GM23338 (cell line): Measurements from ENCODE around the gene XYLT1.

ENCODE experiments used
- CREB1 ChIP-seq: fragments of 250-450 bp; sonication (Bioruptor Pico); IDR thresholded peaks from 2 replicates; pipeline ENCODE4 v1.5.0; 2020; ENCODE audit warnings: low read depth, mild to moderate bottlenecking, moderate library complexity
- CTCF ChIP-seq, 2 experiments: fragments of 200-600 bp in 1 of 2; sonication (generic) in 1 of 2; conservative IDR thresholded peaks; 2 replicates each; pipeline versions ENCODE4 v1.5.1 to v1.6.1; 2016 to 2017; ENCODE audit warnings: antibody characterized with exemption in 2 of 2, low read depth in 2 of 2, mild to moderate bottlenecking in 2 of 2, moderate library complexity in 1 of 2
- EZH2 ChIP-seq: fragments of 200-600 bp; sonication (generic); IDR thresholded peaks from one replicate; pipeline ENCODE4 v1.8.0; 2017; ENCODE audit warnings: antibody characterized with exemption, mild to moderate bottlenecking, low read depth; ENCODE audit not compliant: unreplicated experiment
- EZH2phosphoT487 ChIP-seq: fragments of 200-600 bp; sonication (generic); IDR thresholded peaks from one replicate; pipeline ENCODE4 v1.8.1; 2018; ENCODE audit warnings: antibody characterized with exemption; ENCODE audit not compliant: unreplicated experiment
- JUNB ChIP-seq: IDR thresholded peaks from one replicate; pipeline ENCODE4 v1.6.1; 2016; ENCODE audit warnings: antibody characterized with exemption; ENCODE audit not compliant: unreplicated experiment
- NANOG ChIP-seq: IDR thresholded peaks from 2 replicates; pipeline ENCODE4 v1.6.1; 2016; ENCODE audit warnings: antibody characterized with exemption, borderline replicate concordance
- POLR2AphosphoS5 ChIP-seq: IDR thresholded peaks from 2 replicates; pipeline ENCODE4 v1.6.1; 2016; ENCODE audit warnings: antibody characterized with exemption, low read depth
- TF ChIP-seq, protein P1 (sequence below): IDR thresholded peaks from one replicate; pipeline ENCODE4 v1.6.1; 2018; ENCODE audit warnings: antibody characterized with exemption; ENCODE audit not compliant: unreplicated experiment

DNA sequence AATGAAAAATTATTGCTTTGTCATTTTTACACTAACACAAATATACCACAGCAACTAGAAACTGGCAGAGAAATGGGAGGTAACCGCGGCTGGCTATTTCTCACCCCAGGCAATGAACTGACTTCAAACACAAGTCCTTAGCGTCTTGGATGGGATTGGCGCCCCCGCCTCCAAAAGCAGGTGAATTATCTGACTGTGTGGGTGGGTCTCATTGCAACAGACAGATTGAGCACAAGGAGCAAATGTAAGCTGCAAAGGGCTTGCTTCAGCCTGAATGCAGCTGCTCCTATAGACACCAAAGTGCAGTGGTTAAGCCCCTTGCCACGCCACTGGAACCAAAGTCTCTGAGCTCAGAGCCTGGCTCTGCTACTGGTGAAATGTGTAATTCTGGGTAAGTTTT lies 225.0 kb downstream of the XYLT1 start:
- no peak for TF ChIP-seq JUNB
- no peak for TF ChIP-seq CTCF (conservative IDR thresholded peaks at IDR 0.05; ENCODE audit: low read depth in 2 of 2)
- TF ChIP-seq NANOG, result no peak
- no peak for TF ChIP-seq CREB1 (CRISPR knock-in tag)
- TF ChIP-seq POLR2AphosphoS5, result no peak
- TF ChIP-seq, protein P1, sequence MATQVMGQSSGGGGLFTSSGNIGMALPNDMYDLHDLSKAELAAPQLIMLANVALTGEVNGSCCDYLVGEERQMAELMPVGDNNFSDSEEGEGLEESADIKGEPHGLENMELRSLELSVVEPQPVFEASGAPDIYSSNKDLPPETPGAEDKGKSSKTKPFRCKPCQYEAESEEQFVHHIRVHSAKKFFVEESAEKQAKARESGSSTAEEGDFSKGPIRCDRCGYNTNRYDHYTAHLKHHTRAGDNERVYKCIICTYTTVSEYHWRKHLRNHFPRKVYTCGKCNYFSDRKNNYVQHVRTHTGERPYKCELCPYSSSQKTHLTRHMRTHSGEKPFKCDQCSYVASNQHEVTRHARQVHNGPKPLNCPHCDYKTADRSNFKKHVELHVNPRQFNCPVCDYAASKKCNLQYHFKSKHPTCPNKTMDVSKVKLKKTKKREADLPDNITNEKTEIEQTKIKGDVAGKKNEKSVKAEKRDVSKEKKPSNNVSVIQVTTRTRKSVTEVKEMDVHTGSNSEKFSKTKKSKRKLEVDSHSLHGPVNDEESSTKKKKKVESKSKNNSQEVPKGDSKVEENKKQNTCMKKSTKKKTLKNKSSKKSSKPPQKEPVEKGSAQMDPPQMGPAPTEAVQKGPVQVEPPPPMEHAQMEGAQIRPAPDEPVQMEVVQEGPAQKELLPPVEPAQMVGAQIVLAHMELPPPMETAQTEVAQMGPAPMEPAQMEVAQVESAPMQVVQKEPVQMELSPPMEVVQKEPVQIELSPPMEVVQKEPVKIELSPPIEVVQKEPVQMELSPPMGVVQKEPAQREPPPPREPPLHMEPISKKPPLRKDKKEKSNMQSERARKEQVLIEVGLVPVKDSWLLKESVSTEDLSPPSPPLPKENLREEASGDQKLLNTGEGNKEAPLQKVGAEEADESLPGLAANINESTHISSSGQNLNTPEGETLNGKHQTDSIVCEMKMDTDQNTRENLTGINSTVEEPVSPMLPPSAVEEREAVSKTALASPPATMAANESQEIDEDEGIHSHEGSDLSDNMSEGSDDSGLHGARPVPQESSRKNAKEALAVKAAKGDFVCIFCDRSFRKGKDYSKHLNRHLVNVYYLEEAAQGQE, result no peak
- TF ChIP-seq EZH2phosphoT487, result no peak
- TF ChIP-seq EZH2, result no peak
